GM12892 (cell line): ENCODE data around the gene DNAL1. TPM values are rescaled to one million over a fixed set of nuclear protein-coding genes. Genes with fewer than 3 reads are reported as not detected.

Experiments used
- DNase-seq: peaks from one replicate; pipeline ENCODE4 v3.0.0; 2011; ENCODE audit not compliant: insufficient read length
- FAIRE-seq: peaks from 2 replicates; lab custom pipeline; 2011; peaks lifted over from hg19 to GRCh38; lab: Jason Lieb, UNC
- POLR2A ChIP-seq: IDR thresholded peaks from 2 replicates; pipeline ENCODE4 v1.6.1; 2011; ENCODE audit warnings: low read depth, low read length, control low read depth
- POLR2AphosphoS5 ChIP-seq: IDR thresholded peaks from 2 replicates; pipeline ENCODE4 v1.6.1; 2011; ENCODE audit warnings: low read depth, low read length, control low read depth
- TAF1 ChIP-seq: IDR thresholded peaks from 2 replicates; pipeline ENCODE4 v1.6.1; 2011; ENCODE audit warnings: low read depth, mild to moderate bottlenecking, control low read depth, low read length, borderline replicate concordance
- polyA plus RNA-seq: library from polyadenylated mRNA; unstranded; fragments of >200 nt; gene quantifications from one replicate; pipeline ENCODE4 v1.2.1, GENCODE V29; 2012; ENCODE audit warnings: missing spikeins, inconsistent platforms; ENCODE audit not compliant: missing spikeins

Gene DNAL1, protein sequence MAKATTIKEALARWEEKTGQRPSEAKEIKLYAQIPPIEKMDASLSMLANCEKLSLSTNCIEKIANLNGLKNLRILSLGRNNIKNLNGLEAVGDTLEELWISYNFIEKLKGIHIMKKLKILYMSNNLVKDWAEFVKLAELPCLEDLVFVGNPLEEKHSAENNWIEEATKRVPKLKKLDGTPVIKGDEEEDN
- 5.1 TPM for polyA plus RNA-seq

DNA sequence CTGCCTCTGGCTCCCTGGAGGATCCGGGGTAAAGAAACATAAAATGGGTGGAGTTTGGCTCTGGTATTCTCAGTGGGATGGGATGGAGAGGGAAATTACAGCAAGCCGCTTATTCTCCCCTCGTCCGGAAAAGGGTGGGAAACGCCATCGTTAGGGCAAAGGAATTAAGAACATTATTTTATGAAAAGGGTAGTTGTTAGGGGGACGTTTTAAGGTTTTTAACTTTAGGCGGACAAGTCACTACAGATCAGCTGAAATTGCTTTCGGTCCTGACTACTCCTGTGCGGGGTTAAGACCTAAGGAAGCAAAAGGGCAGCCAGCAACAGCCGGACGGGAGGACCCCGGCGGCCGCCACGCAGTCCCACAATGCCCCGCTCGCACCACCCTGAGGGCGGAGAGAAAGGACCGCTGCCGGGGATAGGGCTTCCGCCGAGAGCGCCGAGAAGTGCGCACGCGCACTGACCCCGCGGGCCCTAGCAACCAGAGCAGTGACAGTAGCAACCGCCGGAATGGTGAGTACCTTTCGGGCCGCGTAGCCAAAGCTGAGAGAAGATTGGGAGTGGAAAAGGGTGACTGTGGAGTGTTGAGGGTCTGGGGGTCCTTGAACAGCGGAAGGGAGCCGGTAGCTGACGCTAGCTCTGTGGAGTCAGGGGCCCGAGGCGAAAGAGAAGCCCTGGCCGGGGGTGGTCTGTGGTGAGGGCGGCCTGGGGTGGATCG, at the start of gene DNAL1:
DNAL1 (plus strand) TSS at position 456 of the 717 bp plus-strand sequence; CDS start at position 510, 54 bp downstream.
- peak; percentile 99 for FAIRE-seq
- DNase-seq = peak; percentile 93
- TF ChIP-seq POLR2AphosphoS5 (peak; percentile 84), POLR2A (peak; percentile 84), TAF1 (no peak)

DNA sequence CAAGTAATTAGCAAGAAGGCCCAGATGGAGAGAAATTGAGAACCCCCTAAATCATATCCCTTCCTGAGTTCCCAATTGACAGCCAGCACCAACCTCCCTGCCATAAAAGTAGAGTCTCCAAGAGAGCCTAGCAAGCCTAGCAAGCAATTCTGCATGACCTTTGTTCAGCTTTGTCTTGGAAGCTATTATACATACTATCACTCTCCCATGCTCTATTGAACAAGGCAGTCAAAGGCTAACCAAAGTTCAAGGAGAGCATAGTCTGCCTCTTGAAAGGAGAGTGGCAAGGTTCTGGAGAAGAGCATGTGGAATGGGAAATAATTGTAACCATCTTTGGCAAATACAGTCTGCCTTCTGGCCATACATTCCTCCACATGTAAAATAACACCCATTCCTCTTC, 45.3 kb upstream of the DNAL1 start:
- no peak for FAIRE-seq
- DNase-seq = no peak
- TF ChIP-seq POLR2AphosphoS5 (no peak), TAF1 (no peak)

GRCh38 chr14:73602994-73603393, 41.8 kb upstream of the DNAL1 start:
- DNase-seq (no peak), FAIRE-seq (no peak)
- TF ChIP-seq POLR2A = no peak
- TF ChIP-seq POLR2AphosphoS5 = no peak
- no peak for TF ChIP-seq TAF1

- DNase-seq (no peak), FAIRE-seq (no peak)
- TF ChIP-seq TAF1 (no peak), POLR2A (no peak), POLR2AphosphoS5 (no peak)
Measured at GRCh38 chr14:73606271-73606670, 38.5 kb upstream of the DNAL1 start.

GRCh38 chr14:73607241-73607640, 37.5 kb upstream of the DNAL1 start:
- FAIRE-seq = no peak
- no peak for DNase-seq
- TF ChIP-seq POLR2AphosphoS5 (no peak), POLR2A (no peak), TAF1 (no peak)

DNA sequence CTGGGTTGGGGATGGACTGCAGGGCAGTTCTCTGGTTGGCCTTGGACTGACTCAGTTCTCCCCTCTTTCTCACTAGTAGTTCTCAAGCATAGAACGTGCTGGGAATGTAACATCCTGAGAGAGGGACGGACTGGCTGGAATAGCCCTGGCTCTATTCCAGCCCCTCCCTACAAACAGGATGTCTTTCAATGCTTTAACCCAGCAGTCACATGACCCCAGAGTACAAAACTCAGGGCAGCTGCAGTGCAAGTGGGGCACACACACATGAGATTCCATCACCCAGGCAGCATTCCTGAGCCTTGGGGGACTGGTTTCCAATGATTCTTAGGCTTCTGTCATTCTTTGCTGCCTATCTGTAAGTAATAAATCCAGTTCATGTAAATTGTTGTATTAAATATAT, 34.1 kb upstream of the DNAL1 start:
- no peak for TF ChIP-seq POLR2AphosphoS5
- TF ChIP-seq TAF1 = no peak
- no peak for TF ChIP-seq POLR2A
- no peak for FAIRE-seq
- no peak for DNase-seq

GRCh38 chr14:73612339-73613045, 32.3 kb upstream of the DNAL1 start, which contains the start of gene ACOT6:
Gene ACOT6 (plus strand): TSS chr14:73612517. CDS start chr14:73612572, 55 bp downstream.
- FAIRE-seq (peak; percentile 76), DNase-seq (peak; percentile 50)
- TF ChIP-seq POLR2AphosphoS5 = no peak
- TF ChIP-seq POLR2A = peak; percentile 52; the same call in 1 of the 2 replicates

DNA sequence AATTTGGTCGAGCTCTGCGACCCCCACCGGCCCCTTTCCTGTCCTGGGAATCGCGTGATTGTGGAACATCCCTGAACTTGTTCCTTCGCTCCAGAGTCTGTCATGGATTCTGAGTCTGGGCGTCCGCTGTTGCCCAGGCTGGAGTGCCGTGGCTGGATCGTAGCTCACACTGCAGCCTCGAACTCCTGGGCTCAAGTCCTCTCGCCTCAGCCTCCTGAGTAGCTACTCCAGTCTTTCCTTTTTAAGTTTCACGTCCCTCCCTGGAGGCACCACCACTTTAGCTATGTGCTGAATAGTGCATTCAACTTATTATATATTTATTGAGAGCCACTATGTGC, 31.8 kb upstream of the DNAL1 start:
- FAIRE-seq (peak; percentile 48), DNase-seq (no peak)
- TF ChIP-seq POLR2A = no peak
- TF ChIP-seq POLR2AphosphoS5 = no peak
- no peak for TF ChIP-seq TAF1

DNA sequence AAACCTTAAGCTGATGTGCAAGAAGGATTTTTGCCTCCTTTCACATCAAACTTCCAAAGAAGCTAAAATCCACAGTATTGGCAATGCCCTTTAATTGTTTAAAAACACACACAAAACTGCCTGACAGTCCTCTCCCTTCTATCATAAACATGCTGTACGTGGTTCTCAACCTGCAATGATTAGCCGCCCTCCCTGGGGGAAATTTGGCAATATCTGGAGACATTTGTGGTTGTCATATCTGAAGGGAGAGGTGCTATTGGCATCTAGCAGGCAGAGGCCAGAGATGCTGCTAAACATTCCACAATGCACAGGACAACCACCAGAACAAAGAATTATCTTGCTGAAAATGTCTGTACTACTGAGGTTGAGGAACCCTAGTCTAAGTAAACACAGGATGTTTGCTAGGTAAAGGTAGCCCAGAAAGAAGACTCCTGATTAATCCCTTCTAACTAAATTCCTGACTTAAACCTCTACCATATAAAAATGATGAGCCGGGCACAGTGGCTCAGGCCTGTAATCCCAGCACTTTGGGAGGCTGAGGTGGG, 31.3 kb upstream of the DNAL1 start:
- no peak for TF ChIP-seq POLR2A
- FAIRE-seq = no peak
- no peak for DNase-seq

DNA sequence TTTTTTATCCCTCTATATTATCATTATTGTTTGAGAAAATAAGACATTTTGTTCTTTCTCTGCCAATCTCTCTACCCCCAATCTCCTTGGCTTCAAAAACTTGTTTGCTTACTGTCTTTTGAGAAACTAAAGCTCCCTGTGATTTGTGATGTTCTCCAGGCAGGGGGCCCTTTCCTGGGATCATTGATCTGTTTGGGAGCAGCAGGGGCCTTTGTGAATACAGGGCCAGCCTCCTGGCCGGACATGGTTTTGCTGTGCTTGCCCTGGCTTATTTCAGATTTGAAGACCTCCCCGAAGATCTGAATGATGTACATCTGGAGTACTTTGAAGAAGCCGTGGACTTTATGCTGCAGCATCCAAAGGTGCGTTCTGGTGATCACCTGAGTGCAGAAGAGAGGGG, 28.0 kb upstream of the DNAL1 start:
- FAIRE-seq = no peak

DNA sequence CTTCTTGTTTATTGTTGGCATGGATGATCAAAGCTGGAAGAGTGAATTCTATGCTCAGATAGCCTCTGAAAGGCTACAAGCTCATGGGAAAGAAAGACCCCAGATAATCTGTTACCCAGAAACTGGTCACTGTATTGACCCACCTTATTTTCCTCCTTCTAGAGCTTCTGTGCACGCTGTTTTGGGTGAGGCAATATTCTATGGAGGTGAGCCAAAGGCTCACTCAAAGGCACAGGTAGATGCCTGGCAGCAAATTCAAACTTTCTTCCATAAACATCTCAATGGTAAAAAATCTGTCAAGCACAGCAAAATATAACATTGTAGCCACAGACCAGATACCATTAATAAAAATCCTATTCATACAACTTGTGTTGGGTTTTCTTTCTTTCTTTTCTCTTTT, 25.3 kb upstream of the DNAL1 start:
- no peak for DNase-seq
- TF ChIP-seq TAF1 = no peak
- no peak for TF ChIP-seq POLR2A
- TF ChIP-seq POLR2AphosphoS5 = no peak
- FAIRE-seq = no peak

More for the DNA sequence above, 28.0 kb upstream of the DNAL1 start:
- TF ChIP-seq POLR2A (no peak), TAF1 (no peak), POLR2AphosphoS5 (no peak)
- DNase-seq = no peak
